NCI-H2029 treated with DMSO at 0.1 percent for 48 hours (cell line): ENCODE measurements around the gene FRMPD2.
"Not testable (repeated sequence)": the region's sequence is repeated elsewhere in the genome, so short reads cannot be mapped to it uniquely, and the experiment has no call there.

Experiments used
- DNase-seq: peaks from one replicate; lab custom pipeline; 2025; lab: John Stamatoyannopoulos, UW

The FRMPD2 gene

DNA sequence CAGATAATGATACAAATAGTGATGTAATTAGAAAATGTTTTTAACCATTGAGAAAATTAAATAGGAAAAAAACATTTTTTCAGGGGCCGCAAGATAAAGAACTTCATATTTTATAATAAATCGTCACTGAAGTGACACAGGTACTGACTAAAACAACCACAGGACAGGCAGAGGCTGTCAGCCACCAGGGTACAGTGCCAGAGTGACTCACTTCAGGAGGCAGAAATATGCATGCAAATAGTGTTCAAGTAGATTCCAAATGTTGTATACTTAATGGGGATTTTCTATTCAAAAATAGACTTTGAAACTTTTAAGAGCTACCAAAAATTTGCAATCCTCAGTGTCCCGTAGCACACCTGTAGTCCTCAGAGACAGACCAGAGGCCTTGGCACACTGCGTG, 68.6 kb downstream of the FRMPD2 start:
- DNase-seq: no peak

DNA sequence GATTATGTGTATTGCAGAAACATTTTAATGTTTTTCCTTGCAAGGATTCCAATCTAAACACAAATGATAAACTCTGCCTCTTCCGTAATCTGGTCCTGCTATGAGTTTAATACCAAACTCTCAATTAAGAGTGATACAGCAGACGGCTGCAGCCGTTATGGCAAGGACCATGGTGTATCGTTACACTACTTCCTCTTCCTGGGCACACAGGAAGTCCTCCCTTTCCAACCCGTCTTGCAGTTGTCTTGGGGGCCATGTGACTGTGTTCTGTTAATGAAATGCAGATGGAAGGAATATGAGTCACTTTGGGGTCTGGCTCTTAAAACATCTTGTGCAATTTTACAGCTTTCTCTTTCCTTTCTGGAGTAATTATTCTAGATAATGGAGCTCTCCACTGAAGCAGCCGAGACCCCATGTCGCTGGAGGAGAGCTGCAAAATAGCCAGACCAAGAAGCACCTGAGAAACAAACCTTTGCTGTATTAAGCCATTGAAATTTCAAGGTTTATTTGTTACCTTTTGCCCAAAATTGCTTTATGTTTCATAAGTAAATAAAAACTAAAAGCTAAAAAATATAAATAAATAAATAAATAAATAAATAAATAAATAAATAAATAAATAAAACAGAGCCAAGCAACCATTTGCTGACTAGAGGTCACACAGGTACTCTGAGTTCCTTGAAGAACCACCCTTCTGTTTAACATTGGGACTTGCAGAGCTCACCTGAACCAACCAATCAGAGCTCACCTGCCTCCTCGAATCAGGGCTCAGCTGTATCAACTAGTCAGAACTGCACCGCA, 74.7 kb downstream of the FRMPD2 start:
- no peak for DNase-seq

DNA sequence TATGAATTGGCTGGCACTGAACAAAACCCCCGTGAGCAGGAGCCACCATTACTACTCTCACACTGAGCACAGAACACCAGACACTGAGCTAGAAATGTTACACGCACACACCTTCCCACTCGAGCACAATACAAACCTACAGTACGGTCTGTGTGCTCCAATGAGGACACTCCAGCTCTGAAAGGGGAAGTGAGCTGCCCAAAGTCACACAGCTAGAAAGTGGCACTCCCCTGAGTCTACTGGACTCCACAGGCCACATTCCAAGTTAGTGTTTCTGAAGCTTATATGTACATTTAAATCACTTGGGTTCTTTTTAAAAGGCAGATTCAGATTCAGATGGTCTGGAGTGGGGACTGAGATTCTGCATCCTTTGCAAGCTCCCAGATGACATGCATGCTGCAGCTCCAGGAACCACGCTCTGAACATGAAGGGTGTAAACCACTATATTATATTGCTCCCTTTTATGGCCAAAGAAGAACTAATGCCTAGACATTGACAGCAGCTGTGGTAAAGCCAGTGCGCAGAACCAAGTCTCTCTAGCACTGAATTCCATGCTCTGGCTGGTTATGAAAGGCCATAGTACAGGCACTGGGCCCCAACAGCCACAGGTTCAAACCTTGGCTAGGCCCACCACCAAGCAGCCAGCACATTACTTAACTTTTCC, 77.1 kb downstream of the FRMPD2 start:
- no peak for DNase-seq

DNA sequence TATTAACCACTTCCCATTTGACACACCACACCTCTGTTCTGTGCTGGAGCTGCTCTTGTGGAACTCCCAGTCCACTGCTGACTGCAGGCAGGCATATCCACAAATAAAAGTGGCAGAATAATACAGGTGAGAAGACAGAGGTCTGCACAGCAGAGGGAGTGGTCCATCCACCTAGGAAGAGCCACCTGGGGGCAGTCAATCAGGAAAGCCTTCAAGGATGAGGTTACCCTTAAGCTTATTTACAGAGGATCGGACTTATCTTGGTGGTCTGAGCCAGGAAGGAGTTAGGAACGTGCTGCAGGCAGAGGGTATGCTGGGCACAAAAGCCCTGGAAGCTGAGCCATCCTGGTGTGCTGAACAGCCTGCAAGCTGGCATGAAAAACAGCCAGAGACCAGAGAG, 78.7 kb downstream of the FRMPD2 start:
- DNase-seq: no peak

DNA sequence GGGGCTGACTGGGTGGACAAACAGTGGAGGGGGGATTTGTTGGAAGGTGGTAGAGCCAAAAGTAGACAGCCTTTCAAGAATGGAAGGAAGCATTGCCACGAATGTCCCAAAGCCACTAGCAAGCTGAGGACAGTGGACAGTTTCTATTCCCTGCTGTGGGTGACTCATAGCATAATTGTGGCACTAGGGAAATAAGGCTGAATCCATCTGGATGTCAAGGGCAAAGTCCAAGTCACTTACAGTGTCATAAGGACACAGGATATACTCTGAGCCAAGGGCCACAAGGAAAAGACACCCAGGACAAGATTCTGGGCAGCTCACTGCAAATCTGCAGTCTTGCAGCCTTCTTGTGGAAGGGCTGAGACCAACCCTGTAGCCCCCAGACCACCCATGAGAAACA, 79.7 kb downstream of the FRMPD2 start:
- no peak for DNase-seq

DNA sequence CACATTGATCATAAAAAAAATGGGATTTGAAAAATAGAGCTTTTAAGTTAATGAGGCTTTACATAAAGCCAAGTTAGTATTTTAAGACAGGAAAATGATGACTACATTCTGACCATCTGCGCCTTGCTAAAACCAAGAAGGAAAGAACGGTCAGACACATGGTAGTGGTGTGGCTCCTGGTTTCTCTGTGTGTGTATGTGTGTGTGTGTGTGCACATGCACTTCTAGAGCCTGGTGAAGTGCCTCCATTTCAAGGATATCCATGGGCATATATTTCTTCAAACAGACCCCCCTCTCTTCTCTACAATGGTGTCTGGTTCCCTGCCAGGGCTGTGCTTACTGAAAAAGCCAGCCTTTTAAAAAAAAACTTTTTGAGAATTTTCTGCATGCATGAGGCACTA, 80.9 kb downstream of the FRMPD2 start:
- DNase-seq: no peak

DNA sequence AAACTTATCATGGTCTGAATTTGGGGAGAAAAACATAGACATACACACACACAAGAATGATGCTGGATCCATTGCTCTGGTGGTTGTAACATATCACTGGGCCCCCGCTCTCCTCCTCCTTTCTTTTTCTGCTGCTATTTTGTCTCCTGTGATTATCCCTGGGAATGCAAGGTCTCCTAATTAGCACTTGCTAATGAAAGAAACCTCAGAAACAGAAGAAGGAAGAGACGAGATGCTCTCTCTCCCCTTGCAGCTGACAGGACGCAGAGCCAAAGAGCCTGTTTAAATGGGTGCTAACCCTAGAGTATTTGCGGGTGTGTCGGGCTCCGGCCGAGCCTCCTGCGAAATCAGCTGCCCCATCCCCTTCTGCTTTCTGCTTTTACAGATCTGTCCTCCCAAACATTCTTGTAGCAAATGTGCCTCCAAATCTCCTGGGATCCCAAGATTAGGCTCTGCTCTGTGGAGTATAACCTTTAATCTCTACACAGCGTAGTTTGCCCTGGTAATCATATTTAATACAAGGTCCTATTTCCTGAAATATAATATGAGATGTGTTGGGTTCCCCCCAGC, 81.5 kb downstream of the FRMPD2 start:
- DNase-seq: no peak

DNA sequence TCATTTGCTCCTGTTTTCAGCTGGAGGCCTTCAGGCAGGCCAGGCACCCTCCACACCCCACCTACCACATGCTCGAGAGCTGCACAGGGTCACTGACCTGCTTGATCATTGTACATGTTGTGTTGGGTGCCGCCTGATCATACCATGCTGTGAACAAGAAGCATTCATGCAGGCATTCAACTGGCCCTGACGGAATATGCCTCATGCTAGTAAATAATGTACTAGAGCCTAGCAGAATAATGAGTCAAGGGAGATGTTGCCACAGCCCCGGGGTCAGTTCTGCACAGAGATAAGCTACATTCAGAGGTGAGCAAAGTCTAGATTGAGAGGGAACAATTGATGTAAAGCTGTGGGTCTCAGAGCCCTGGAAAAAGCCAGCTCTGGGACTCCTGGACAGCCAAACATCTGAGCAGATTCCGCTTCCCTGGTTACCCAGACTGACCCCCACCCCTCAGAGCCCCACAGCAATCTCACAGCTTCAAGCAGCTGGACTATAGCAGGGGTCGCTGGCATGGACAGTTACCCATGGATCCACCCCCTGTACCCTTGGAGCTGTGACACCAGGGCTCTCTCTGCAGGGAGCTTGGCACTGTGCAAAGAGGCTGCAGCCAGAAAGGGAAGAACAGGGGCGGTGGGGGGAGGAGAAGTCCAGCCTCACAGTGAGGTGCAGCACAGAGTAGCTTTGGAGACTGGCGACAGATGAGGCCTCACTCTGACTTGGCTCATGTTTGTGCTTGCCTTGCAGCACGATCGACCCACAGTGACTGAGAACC, 86.6 kb downstream of the FRMPD2 start:
- DNase-seq: no peak

DNA sequence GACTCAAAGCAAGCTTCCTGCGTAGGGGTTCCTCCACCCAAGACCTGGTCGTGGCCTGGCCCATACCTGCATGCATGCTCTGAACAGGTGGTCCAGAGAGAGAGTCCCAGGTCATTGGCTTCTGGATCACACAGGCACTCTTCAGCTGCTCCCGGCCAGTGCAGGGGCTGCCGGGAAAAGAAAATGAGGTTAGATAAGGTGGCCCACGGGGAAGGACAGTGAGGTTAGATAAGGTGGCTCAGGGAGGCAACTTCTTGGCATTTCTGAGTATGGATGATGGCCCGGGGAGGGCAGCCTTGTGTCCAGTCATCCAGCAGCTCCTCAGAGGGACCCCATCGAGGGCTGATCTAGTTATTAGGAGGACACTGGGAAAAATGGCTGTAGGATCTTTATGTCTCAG, 87.4 kb downstream of the FRMPD2 start:
- no peak for DNase-seq

DNA sequence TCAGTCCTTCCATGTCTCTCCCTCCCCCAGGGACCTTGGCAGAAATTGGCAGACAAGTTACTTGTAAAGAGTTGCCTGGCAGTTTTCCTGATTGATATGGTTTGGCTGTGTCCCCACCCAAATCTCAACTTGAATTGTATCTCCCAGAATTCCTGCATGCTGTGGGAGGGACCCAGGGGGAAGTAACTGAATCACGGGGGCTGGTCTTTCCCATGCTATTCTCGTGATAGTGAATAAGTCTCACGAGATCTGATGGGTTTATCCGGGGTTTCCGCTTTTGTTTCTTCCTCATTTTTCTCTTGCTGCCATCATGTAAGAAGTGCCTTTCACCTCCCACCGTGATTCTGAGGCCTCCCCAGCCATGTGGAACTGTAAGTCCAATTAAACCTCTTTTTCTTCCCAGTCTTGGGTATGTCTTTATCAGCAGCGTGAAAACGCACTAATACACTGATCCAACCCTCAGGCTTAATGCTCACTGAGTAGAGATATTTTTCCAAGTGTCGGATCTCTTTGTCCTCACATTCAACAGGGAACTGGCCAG, 88.2 kb downstream of the FRMPD2 start:
- not testable (repeated sequence) for DNase-seq

DNA sequence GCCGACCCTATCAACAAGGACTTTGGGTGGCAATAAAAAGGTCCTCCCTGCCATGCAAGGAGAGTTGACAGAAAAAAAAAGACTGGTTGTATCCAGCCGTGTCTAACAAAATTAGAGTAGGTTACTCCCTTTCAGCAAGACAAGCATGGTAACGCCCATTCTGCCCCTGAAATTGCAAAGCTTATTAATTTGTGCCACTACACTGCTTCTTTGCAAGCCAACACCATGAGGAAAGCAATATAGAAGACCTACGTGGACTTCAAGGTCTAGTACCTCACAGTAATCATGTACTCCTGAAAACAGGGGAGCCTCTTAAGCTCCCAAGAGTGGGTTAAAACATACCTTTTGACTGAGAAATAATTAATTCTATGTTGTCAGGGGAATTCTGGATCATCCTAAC, 90.3 kb downstream of the FRMPD2 start:
- no peak for DNase-seq

DNA sequence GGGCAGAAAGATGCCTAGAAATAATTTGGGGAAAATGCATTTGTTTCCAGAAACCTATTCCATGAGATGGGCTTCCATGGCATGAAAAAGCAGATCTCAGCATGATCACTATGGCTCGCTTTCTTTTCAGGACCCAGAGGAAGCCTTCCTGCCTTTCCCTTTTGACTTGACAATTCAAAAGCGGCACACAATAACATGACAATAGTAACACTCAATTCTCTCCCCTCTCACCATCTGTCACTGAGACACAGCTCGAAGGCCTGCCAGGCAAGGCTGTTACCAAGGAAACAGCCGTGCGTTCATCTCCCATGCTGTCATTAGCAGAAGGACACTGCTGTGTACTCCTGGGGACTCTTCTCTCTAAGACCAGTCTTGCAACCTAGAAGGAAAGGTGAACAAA, 101.8 kb downstream of the FRMPD2 start:
- not testable (repeated sequence) for DNase-seq

DNA sequence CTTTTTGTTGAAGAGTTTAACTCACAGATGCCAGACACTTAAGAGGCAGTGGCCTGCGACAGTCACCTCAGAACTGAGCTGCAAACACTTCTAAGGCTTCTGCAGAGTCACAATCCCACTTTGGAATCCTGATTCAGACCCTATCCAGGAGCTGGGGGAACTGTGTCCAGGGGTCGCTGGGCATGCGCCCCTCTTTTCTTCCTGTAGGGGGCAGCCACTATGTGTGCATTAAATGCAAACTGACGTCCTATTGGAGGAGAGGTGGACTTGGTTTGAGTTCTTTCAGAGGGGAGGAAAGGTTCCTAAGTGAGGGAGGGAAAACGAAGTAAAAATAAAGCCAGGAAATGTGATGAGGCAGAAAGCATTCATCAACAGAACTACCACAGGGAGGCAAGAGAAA, 113.8 kb downstream of the FRMPD2 start:
- DNase-seq: not testable (repeated sequence)

DNA sequence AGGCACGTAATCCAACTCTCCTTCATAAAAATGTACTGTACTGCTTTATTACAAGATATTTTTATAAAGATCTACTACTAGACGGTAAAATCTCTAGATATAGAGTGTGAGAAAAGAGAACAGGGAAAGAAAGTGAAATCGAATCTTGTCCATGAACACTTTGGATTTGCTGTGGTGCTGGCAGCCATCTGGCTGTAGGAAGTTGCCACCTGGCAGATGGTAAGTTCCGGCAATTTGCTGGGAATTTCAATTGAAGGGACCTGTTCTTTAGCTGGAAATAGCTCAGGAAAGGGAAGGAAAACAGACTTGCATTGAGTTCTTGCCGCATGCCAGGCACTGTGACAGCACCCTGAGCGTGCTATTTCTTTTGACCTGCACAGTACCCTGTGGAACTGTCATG, 114.3 kb downstream of the FRMPD2 start:
- not testable (repeated sequence) for DNase-seq

DNA sequence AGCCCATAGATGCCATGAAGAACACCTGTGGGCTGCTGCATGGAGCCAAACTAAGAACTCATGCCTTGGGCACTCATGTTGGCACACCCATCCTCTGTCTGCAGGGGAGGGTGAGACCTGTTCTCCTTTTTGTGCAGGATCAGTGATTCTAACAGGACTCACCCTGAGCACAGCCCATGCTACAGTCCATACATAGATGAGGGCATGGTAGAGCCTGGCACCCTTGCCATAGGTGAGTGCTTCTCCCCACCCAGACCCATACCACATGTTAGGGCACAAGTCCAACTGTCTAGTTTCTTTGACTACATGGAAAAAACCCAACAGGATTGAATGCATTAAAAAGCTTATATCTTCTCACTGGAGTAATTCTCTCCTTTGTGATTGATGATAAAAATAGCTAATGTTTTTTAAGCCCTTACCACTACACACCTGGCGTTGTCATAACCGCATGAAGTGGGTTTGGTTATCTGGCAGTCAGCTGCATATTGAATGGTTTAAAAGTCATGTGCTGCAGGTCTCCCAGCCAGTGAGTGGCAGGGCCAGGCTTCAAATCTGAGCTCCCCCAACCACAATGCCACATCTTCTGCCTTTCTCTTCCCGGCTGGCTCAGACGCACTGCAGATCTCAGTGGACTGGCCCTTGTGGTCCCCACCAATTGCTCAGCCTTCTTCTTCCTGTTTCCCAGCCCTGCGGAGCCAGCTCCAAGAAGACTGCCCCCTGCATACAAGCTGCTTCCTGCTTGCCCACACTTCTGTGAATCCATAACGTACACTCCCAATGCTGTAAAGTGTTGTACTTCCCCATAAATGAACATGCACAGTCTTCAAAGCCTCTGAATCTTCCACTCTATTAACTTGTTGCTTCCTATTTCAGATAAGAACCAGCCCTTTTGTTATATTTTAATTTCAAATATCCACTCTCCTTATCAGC, 120.0 kb downstream of the FRMPD2 start:
- DNase-seq: not testable (repeated sequence)

DNA sequence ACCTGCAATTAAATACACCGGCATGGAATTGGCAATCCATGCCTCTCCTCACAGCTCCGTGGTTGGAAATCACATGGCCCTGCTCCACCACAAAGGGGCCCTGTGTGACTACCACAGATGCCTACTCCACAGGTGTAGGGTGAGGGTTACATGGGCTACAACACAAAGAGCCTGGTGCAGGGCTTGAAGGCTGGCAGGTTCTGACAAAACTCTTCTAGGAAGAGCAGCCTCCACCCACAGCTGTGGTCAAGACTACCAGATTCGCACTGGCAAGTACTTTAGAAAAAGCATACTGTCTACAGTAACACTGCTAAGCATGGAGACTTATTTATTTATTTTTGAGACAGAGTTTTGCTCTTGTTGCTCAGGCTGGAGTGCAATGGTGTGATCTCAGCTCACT, 126.9 kb downstream of the FRMPD2 start:
- DNase-seq: not testable (repeated sequence)

DNA sequence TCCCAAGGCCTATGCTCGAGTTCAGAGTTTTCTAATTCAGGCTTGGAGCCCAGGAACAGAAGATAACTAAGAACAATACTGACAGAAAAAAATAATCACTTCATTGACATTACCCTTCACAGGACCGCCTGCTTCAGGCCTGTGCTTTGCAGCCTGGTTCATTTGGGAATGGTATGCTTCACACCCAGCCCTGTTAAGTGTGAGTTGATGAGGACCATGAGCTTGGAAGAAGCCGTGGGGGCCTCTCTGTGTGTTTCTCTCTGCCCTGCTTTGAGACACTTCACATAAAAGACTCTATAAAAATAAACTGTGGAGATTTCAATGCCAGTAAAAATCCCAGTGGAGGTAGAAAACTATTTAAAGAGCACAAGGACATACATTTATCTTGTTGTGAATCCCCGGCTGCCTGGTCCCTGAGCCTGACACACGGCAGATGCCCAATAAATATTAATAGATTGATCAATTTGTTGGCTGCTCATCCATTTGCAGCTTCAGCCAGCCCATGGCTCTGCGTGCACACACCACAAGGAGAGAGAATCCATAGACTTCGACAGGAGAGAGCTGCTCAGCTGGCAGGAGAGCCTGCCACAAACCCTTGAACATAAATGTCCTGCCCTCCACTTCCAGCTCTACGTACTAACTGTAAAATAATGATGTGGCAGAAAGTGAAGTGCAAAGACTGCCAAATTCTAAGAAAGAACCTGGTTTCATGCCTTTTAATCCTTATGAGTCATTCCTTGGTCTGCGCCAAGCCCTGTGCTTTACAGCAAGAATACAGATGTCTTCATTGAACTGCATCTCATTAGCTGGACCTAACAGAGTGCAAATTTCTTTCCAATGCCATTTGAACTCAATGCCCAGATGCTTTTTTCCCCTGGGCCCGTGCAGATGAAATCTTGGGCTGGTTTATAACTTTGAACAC, 130.5 kb downstream of the FRMPD2 start:
- DNase-seq: not testable (repeated sequence)

DNA sequence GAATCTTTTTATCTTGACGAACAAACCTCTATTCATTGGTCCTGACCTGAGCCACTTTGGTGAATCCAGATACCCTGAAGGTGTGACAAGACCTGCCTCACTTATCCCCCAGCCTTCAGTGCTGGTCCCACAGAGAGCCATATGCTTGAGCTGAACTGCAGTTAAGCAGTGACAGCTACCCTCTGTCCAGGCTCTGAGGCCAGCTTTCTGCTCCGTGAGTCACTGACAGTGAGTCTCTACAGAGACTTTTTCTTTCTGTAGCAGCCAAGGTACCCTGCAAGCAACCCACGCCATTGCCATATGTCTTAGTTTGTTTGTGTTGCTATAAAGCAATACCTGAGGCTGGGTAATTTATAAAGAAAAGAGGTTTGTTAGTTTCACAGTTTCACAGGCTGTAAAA, 133.5 kb downstream of the FRMPD2 start:
- not testable (repeated sequence) for DNase-seq

DNA sequence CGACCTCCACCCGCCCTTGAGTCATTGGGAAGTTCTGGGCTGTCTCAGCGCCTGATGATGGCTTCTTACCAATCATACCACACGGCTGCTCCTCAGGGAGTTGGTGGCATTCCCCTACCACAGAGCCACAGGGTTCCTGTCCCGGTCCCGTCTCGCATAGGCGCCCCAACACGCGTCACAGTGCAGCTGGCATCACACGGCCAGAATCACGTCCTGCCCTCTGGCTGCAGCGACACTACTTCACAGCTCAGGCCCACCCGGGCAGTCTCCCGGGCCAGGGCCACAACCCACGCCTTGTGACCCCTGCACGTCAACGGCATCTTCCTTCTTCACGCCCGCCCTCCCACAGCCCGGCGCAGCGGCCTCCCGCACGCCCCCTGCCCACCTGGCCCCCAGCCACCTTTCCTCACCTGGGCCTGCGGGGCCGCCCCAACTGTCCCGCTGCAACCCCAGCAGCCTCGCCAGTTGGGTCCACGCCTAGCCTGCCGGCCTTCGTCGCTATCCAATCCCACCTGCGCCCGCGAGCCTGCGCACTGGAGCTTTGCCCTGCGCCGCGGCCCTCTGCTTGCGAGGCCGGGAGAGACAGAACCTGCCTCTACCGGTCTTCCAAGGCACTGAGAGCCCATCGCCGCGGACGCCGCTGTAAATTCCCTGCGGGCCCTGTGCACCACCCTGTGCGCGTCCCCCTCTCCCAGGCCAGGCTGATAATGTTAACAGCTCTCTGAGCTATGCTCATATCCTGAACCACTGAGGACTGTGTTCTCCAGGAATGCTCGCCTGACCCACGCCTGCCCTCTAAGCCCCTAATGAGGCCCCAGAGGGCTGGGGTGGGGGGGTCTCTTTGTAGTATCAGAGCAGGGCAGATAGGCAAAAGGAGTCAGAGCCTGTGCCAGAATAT, 134.3 kb downstream of the FRMPD2 start:
- not testable (repeated sequence) for DNase-seq
